ENCODE data around the gene CMSS1. TPM values are rescaled to one million over a fixed set of nuclear protein-coding genes. Genes with fewer than 3 reads are reported as not detected.

The CMSS1 gene
- total and polyA plus RNA-seq, 4 experiments from 2014 or later, result 18.3 to 29.4 (median 21.9) TPM

- Mint-ChIP-seq H3K27me3 (no peaks in the 10 kb centered on the region), H3K4me1 (no peaks in the 10 kb centered on the region), H3K4me3 (no peak overlapping the region), H3K9me3 (no peaks in the 10 kb centered on the region), H3K27ac (no peak overlapping the region), H3K36me3 (no peaks in the 10 kb centered on the region)
- Histone ChIP-seq H3K27me3 (ENCODE audit: insufficient read depth, low read length) (no peaks in the 10 kb centered on the region), H3K9me3 (ENCODE audit: control insufficient read depth in 1 of 2, low read length in 2 of 2) (no peaks in the 10 kb centered on the region), H3K4me1 (ENCODE audit: insufficient read depth, low read length) (no peaks in the 10 kb centered on the region), H3K4me3 (ENCODE audit: low read length in 2 of 2) (no peak overlapping the region), H3K36me3 (ENCODE audit: insufficient read depth, low read length) (no peaks in the 10 kb centered on the region), H3K27ac (ENCODE audit: low read depth, low read length) (no peak overlapping the region)
- POLR2A ChIA-PET (ENCODE audit: partially characterized antibody), result no interaction called here
- CTCF ChIA-PET (ENCODE audit: partially characterized antibody), result no interaction called here
- intact Hi-C loops (cut with micrococcal nuclease), result no loop called here
- no peak for DNase-seq
Measured at GRCh38 chr3:100039075-100039474, 221.4 kb downstream of the CMSS1 start.

- no peaks in the 10 kb centered on the region for H3K27me3 Mint-ChIP-seq
- no peak overlapping the region for H3K4me3 ChIP-seq (ENCODE audit: low read length in 2 of 2)
- intact Hi-C loops (cut with micrococcal nuclease), result no loop called here
- H3K27ac ChIP-seq (ENCODE audit: low read depth, low read length), result no peak overlapping the region
- no peak for DNase-seq
- H3K4me3 Mint-ChIP-seq, result no peak overlapping the region
- ChIA-PET POLR2A (ENCODE audit: partially characterized antibody) (no interaction called here), CTCF (ENCODE audit: partially characterized antibody) (no interaction called here)
- no peak overlapping the region for H3K27ac Mint-ChIP-seq
- H3K4me1 ChIP-seq (ENCODE audit: insufficient read depth, low read length), result no peaks in the 10 kb centered on the region
- no peaks in the 10 kb centered on the region for H3K36me3 ChIP-seq (ENCODE audit: insufficient read depth, low read length)
- H3K4me1 Mint-ChIP-seq, result no peaks in the 10 kb centered on the region
- H3K9me3 ChIP-seq (ENCODE audit: control insufficient read depth in 1 of 2, low read length in 2 of 2), result no peaks in the 10 kb centered on the region
- no peaks in the 10 kb centered on the region for H3K27me3 ChIP-seq (ENCODE audit: insufficient read depth, low read length)
- H3K36me3 Mint-ChIP-seq, result no peaks in the 10 kb centered on the region
- H3K9me3 Mint-ChIP-seq, result no peaks in the 10 kb centered on the region
Measured at GRCh38 chr3:100040451-100041225, 223.0 kb downstream of the CMSS1 start.

- no peak overlapping the region for H3K4me3 Mint-ChIP-seq
- H3K27ac ChIP-seq (ENCODE audit: low read depth, low read length), result no peak overlapping the region
- H3K36me3 ChIP-seq (ENCODE audit: insufficient read depth, low read length), result no peaks in the 10 kb centered on the region
- no peak overlapping the region for H3K4me3 ChIP-seq (ENCODE audit: low read length in 2 of 2)
- no peak for DNase-seq
- no peaks in the 10 kb centered on the region for H3K9me3 Mint-ChIP-seq
- no peaks in the 10 kb centered on the region for H3K27me3 Mint-ChIP-seq
- no peaks in the 10 kb centered on the region for H3K4me1 Mint-ChIP-seq
- no peaks in the 10 kb centered on the region for H3K9me3 ChIP-seq (ENCODE audit: control insufficient read depth in 1 of 2, low read length in 2 of 2)
- H3K36me3 Mint-ChIP-seq, result no peaks in the 10 kb centered on the region
- H3K4me1 ChIP-seq (ENCODE audit: insufficient read depth, low read length), result no peaks in the 10 kb centered on the region
- intact Hi-C loops (cut with micrococcal nuclease), result no loop called here
- POLR2A ChIA-PET (ENCODE audit: partially characterized antibody), result no interaction called here
- CTCF ChIA-PET (ENCODE audit: partially characterized antibody), result no interaction called here
- no peaks in the 10 kb centered on the region for H3K27me3 ChIP-seq (ENCODE audit: insufficient read depth, low read length)
- no peak overlapping the region for H3K27ac Mint-ChIP-seq
Measured at GRCh38 chr3:100041328-100041749, 223.7 kb downstream of the CMSS1 start.

GRCh38 chr3:100042166-100042981 lies 224.7 kb downstream of the CMSS1 start:
- intact Hi-C loops (cut with micrococcal nuclease), result no loop called here
- peaks cover 0 to 1% (median 0%) of the 10 kb centered on the region in 4 donors for H3K4me1 Mint-ChIP-seq
- H3K27me3 Mint-ChIP-seq, result no peaks in the 10 kb centered on the region
- no peaks in the 10 kb centered on the region for H3K27me3 ChIP-seq (ENCODE audit: insufficient read depth, low read length)
- no peak overlapping the region for H3K27ac Mint-ChIP-seq
- H3K36me3 ChIP-seq (ENCODE audit: insufficient read depth, low read length), result no peaks in the 10 kb centered on the region
- H3K4me3 Mint-ChIP-seq, result no peak overlapping the region
- H3K4me1 ChIP-seq (ENCODE audit: insufficient read depth, low read length), result no peaks in the 10 kb centered on the region
- DNase-seq, result no peak
- ChIA-PET POLR2A (ENCODE audit: partially characterized antibody) (no interaction called here), CTCF (ENCODE audit: partially characterized antibody) (no interaction called here)
- H3K36me3 Mint-ChIP-seq, result no peaks in the 10 kb centered on the region
- no peak overlapping the region for H3K4me3 ChIP-seq (ENCODE audit: low read length in 2 of 2)
- H3K9me3 Mint-ChIP-seq, result no peaks in the 10 kb centered on the region
- no peak overlapping the region for H3K27ac ChIP-seq (ENCODE audit: low read depth, low read length)
- H3K9me3 ChIP-seq (ENCODE audit: control insufficient read depth in 1 of 2, low read length in 2 of 2), result no peaks in the 10 kb centered on the region

- Mint-ChIP-seq H3K4me3 (no peak overlapping the region), H3K27me3 (no peaks in the 10 kb centered on the region), H3K36me3 (no peaks in the 10 kb centered on the region), H3K4me1 (peaks cover 0 to 6% (median under 1%) of the 10 kb centered on the region in 4 donors), H3K9me3 (no peaks in the 10 kb centered on the region), H3K27ac (peak overlapping the region in 1 of 7 donors; percentile 0)
- ChIA-PET POLR2A (ENCODE audit: partially characterized antibody) (no interaction called here), CTCF (ENCODE audit: partially characterized antibody) (interaction anchor here (2.0 kb wide), 1 partner anchor 14 kb away, joined by 4 read pairs; no protein-coding TSS in a partner anchor)
- Histone ChIP-seq H3K27ac (ENCODE audit: low read depth, low read length) (no peak overlapping the region), H3K27me3 (ENCODE audit: insufficient read depth, low read length) (no peaks in the 10 kb centered on the region), H3K4me1 (ENCODE audit: insufficient read depth, low read length) (no peaks in the 10 kb centered on the region), H3K4me3 (ENCODE audit: low read length in 2 of 2) (no peak overlapping the region), H3K9me3 (ENCODE audit: control insufficient read depth in 1 of 2, low read length in 2 of 2) (no peaks in the 10 kb centered on the region), H3K36me3 (ENCODE audit: insufficient read depth, low read length) (no peaks in the 10 kb centered on the region)
- no peak for DNase-seq
- intact Hi-C loops (cut with micrococcal nuclease), result no loop called here
Measured at GRCh38 chr3:100043271-100043670, 225.6 kb downstream of the CMSS1 start.

GRCh38 chr3:100044369-100044768 lies 226.7 kb downstream of the CMSS1 start:
- no peaks in the 10 kb centered on the region for H3K36me3 ChIP-seq (ENCODE audit: insufficient read depth, low read length)
- Mint-ChIP-seq H3K9me3 (no peaks in the 10 kb centered on the region), H3K27ac (no peak overlapping the region), H3K4me1 (peaks cover 0 to 6% (median under 1%) of the 10 kb centered on the region in 4 donors), H3K36me3 (no peaks in the 10 kb centered on the region), H3K27me3 (no peaks in the 10 kb centered on the region), H3K4me3 (no peak overlapping the region)
- H3K27me3 ChIP-seq (ENCODE audit: insufficient read depth, low read length), result no peaks in the 10 kb centered on the region
- no peak overlapping the region for H3K4me3 ChIP-seq (ENCODE audit: low read length in 2 of 2)
- H3K27ac ChIP-seq (ENCODE audit: low read depth, low read length), result no peak overlapping the region
- DNase-seq, result no peak
- intact Hi-C loops (cut with micrococcal nuclease), result no loop called here
- POLR2A ChIA-PET (ENCODE audit: partially characterized antibody), result no interaction called here
- no peaks in the 10 kb centered on the region for H3K4me1 ChIP-seq (ENCODE audit: insufficient read depth, low read length)
- no peaks in the 10 kb centered on the region for H3K9me3 ChIP-seq (ENCODE audit: control insufficient read depth in 1 of 2, low read length in 2 of 2)
- CTCF ChIA-PET (ENCODE audit: partially characterized antibody), result interaction anchor here (2.0 kb wide), 1 partner anchor 15 kb away, joined by 4 read pairs; no protein-coding TSS in a partner anchor

GRCh38 chr3:100045696-100046095 lies 228.0 kb downstream of the CMSS1 start:
- DNase-seq, result no peak
- Histone ChIP-seq H3K4me3 (ENCODE audit: low read length in 2 of 2) (no peak overlapping the region), H3K9me3 (ENCODE audit: control insufficient read depth in 1 of 2, low read length in 2 of 2) (no peaks in the 10 kb centered on the region), H3K27me3 (ENCODE audit: insufficient read depth, low read length) (no peaks in the 10 kb centered on the region), H3K27ac (ENCODE audit: low read depth, low read length) (no peak overlapping the region), H3K4me1 (ENCODE audit: insufficient read depth, low read length) (no peaks in the 10 kb centered on the region), H3K36me3 (ENCODE audit: insufficient read depth, low read length) (no peaks in the 10 kb centered on the region)
- H3K27me3 Mint-ChIP-seq, result no peaks in the 10 kb centered on the region
- CTCF ChIA-PET (ENCODE audit: partially characterized antibody), result interaction anchor here (0.6 to 1.1 kb wide), 2 partner anchors 16 kb away, joined by 3 read pairs; no protein-coding TSS in a partner anchor
- POLR2A ChIA-PET (ENCODE audit: partially characterized antibody), result no interaction called here
- peaks cover 0 to 6% (median under 1%) of the 10 kb centered on the region in 4 donors for H3K4me1 Mint-ChIP-seq
- intact Hi-C loops (cut with micrococcal nuclease), result no loop called here
- no peak overlapping the region for H3K27ac Mint-ChIP-seq
- H3K4me3 Mint-ChIP-seq, result no peak overlapping the region
- H3K36me3 Mint-ChIP-seq, result no peaks in the 10 kb centered on the region
- H3K9me3 Mint-ChIP-seq, result no peaks in the 10 kb centered on the region

All from CD4-positive, alpha-beta memory T cell (primary cell).